Measurements from ENCODE around the gene YY1. TPM values are rescaled to one million over a fixed set of nuclear protein-coding genes. Genes with fewer than 3 reads are reported as not detected.

Gene YY1
- total RNA-seq, 3 donors from 2014 or later (not counting 1 experiment from before 2014, with no cell fraction given), result 77.9 to 92.6 (median 90.4) TPM

DNA sequence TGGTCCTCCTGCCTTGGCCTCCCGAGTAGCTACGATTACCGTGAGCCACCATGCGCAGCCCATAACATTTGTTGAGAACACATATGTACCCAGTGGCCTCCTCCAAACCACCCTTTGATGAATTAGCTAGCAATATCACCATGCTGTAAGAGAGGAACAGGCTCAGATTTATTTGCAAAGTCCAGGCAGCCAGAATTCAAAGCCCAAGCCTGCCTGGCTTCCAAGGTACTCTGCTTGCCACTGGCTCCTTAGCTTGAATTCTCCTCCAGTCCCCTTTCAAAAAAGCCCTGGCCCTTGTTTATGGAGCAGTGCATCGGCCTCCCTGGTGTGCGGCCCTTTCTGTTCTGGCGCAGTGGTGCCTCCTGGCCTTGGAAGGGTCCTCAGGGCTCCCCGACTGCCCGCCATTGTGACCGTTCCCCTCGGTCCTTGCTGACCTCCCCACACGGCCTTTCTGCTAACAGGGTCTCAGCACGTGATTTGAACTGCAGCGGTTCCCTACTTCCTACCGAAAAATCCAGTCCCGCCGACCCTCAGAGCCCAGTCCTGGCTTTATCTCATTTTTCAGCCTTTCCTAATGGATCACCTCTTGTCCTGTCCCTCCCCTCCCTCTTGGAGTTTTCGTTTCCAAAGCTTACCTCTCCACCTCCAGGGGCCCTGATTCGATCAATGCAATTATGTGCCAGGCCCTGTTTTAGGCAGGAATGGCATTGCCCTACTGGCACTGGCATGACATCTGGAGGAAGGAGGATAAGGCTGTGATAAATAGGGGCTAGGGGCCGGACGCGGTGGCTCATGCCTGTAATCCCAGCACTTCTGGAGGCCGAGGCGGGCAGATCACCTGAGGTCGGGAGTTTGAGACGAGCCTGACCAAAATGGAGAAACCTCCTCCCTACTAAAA is 45.3 kb downstream of the YY1 start:
- no peaks in the 10 kb centered on the region for H3K27me3 Mint-ChIP-seq (ENCODE audit: low read depth in 2 of 2)
- peak overlapping the region; percentile 65 for H3K4me3 Mint-ChIP-seq
- H3K36me3 ChIP-seq (ENCODE audit: control insufficient read depth, insufficient read depth, low read length), result peaks cover 2% of the 10 kb centered on the region
- H3K36me3 Mint-ChIP-seq, result no peaks in the 10 kb centered on the region
- H3K4me3 ChIP-seq (ENCODE audit: low read length), result no peak overlapping the region
- intact Hi-C loops (cut with micrococcal nuclease), result loop anchor here (2.0 kb wide), 1 partner anchor 23 kb away; the partner anchor contains the start of gene SLC25A29
- H3K9me3 Mint-ChIP-seq, result no peaks in the 10 kb centered on the region
- TF ChIP-seq, protein P1, sequence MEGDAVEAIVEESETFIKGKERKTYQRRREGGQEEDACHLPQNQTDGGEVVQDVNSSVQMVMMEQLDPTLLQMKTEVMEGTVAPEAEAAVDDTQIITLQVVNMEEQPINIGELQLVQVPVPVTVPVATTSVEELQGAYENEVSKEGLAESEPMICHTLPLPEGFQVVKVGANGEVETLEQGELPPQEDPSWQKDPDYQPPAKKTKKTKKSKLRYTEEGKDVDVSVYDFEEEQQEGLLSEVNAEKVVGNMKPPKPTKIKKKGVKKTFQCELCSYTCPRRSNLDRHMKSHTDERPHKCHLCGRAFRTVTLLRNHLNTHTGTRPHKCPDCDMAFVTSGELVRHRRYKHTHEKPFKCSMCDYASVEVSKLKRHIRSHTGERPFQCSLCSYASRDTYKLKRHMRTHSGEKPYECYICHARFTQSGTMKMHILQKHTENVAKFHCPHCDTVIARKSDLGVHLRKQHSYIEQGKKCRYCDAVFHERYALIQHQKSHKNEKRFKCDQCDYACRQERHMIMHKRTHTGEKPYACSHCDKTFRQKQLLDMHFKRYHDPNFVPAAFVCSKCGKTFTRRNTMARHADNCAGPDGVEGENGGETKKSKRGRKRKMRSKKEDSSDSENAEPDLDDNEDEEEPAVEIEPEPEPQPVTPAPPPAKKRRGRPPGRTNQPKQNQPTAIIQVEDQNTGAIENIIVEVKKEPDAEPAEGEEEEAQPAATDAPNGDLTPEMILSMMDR (IDR thresholded peaks at IDR 0.05), result no peak
- ATAC-seq, result no peak
- 81% methylated on average over 26 of the region's 26 CpGs for WGBS (ENCODE audit: insufficient coverage)
- no peaks in the 10 kb centered on the region for H3K27me3 ChIP-seq (ENCODE audit: control insufficient read depth, insufficient read depth, low read length)
- peak overlapping the region in 1 of 2 donors; percentile 83 for H3K27ac Mint-ChIP-seq
- H3K27ac ChIP-seq (ENCODE audit: low read length), result no peak overlapping the region
- H3K4me1 Mint-ChIP-seq, result peaks cover 15% of the 10 kb centered on the region in 2 donors
- peaks cover 20% of the 10 kb centered on the region for H3K4me1 ChIP-seq (ENCODE audit: control insufficient read depth, insufficient read depth, low read length)
- no peak for DNase-seq
- no peaks in the 10 kb centered on the region for H3K9me3 ChIP-seq (ENCODE audit: control insufficient read depth, insufficient read depth, low read length)

DNA sequence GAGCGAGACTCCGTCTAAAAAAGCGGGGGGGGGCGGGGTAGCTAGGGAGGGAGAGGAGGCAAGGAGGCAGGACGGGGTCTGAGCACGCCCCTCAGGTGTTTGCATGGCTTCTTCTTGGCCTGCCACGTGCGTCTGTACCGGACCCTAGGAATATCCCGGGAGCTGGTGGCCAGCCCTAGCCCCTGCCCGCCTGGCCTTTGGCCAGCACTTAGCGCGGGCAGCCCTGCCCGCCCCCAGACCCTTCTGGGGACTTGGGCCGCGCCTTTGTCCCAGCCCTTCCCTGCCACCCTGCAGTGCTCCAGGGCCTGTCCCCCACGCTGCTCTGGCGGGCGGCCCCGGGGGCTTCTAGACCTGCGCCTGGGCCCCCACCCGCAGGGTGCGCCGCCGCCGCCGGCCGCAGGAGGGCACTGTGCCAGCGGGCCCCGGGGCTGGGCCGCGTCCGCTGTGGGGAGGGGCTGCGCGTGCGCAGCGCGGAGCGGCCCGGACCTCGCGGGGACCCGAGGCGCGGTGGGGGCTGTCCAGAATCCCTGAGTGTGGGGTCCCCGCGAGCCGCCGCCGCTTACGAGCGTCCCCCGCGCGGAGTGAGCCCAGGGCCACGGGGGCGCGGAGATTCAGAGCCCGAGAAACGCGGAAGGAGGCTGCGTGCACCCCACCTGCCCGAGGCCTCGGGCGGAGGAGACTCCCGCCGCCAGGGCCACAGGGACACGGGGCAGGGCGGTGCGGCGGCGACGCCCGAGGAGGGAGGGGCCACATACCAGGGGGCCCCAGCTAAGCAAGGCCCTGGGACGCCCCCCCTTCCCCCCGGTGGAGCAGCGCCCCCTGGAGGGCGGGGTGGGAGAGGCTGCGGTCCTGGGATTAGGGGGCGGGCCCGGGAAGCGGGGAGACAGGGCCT is 46.3 kb downstream of the YY1 start:
- H3K36me3 ChIP-seq (ENCODE audit: control insufficient read depth, insufficient read depth, low read length), result peaks cover 2% of the 10 kb centered on the region
- intact Hi-C loops (cut with micrococcal nuclease), result loop anchor here (1.0 to 5.0 kb wide), 4 partner anchors 22 to 303 kb away; partner anchors contain the start of gene SLC25A29
- peak overlapping the region; percentile 73 for H3K27ac ChIP-seq (ENCODE audit: low read length)
- peak overlapping the region; percentile 47 for H3K4me3 Mint-ChIP-seq
- no peaks in the 10 kb centered on the region for H3K27me3 Mint-ChIP-seq (ENCODE audit: low read depth in 2 of 2)
- no peaks in the 10 kb centered on the region for H3K36me3 Mint-ChIP-seq
- no peaks in the 10 kb centered on the region for H3K9me3 Mint-ChIP-seq
- no peaks in the 10 kb centered on the region for H3K27me3 ChIP-seq (ENCODE audit: control insufficient read depth, insufficient read depth, low read length)
- H3K4me3 ChIP-seq (ENCODE audit: low read length), result peak overlapping the region; percentile 68
- H3K27ac Mint-ChIP-seq, result peak overlapping the region; percentile 53 to 83
- peaks cover 14% of the 10 kb centered on the region for H3K4me1 ChIP-seq (ENCODE audit: control insufficient read depth, insufficient read depth, low read length)
- DNase-seq, result peak; percentile 83 to 90
- H3K4me1 Mint-ChIP-seq, result peaks cover 5 to 6% of the 10 kb centered on the region in 2 donors
- no peaks in the 10 kb centered on the region for H3K9me3 ChIP-seq (ENCODE audit: control insufficient read depth, insufficient read depth, low read length)
- WGBS (ENCODE audit: insufficient coverage), result 2% methylated on average over 82 of the region's 82 CpGs
- ATAC-seq, result peak; percentile 93 to 96 (median 95)
- TF ChIP-seq, protein P1 (IDR thresholded peaks at IDR 0.05), result peak; percentile 95

DNA sequence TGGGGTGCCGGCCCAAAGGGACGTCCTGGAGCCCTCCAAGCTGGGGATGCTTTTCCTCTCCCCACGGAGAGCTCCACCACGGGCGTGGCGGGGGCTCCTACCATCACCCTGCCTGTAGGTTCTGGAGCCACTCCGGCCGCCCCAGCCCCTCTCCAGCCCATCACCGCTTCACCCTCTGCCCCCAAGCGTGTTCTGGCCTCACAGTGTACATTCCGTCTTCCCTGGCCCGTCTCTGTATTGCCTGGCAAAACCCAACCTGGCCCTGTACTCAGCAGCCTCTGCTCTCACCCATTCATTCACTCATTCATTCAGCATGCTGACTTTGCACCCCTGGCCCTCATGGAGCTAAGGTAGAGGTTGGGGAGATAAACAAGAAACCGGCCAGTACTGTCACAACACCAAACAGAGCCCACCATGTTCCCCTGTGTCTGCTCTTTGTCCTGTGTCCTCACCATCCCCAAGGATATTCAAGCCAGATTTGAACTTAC is 47.0 kb downstream of the YY1 start:
- Histone ChIP-seq H3K27me3 (ENCODE audit: control insufficient read depth, insufficient read depth, low read length) (no peaks in the 10 kb centered on the region), H3K9me3 (ENCODE audit: control insufficient read depth, insufficient read depth, low read length) (no peaks in the 10 kb centered on the region), H3K27ac (ENCODE audit: low read length) (no peak overlapping the region), H3K4me3 (ENCODE audit: low read length) (peak overlapping the region; percentile 68), H3K4me1 (ENCODE audit: control insufficient read depth, insufficient read depth, low read length) (peaks cover 18% of the 10 kb centered on the region), H3K36me3 (ENCODE audit: control insufficient read depth, insufficient read depth, low read length) (peaks cover 2% of the 10 kb centered on the region)
- DNase-seq (no peak), ATAC-seq (no peak)
- Mint-ChIP-seq H3K4me3 (peak overlapping the region; percentile 87), H3K27me3 (ENCODE audit: low read depth in 2 of 2) (no peaks in the 10 kb centered on the region), H3K9me3 (no peaks in the 10 kb centered on the region), H3K36me3 (no peaks in the 10 kb centered on the region), H3K4me1 (peaks cover 5 to 6% of the 10 kb centered on the region in 2 donors), H3K27ac (peak overlapping the region; percentile 53 to 83)
- intact Hi-C loops (cut with micrococcal nuclease), result loop anchor here (1.0 to 5.0 kb wide), 4 partner anchors 21 to 304 kb away; partner anchors contain the start of gene SLC25A29
- 47% methylated on average over 12 of the region's 13 CpGs for WGBS (ENCODE audit: insufficient coverage)
- TF ChIP-seq, protein P1 (IDR thresholded peaks at IDR 0.05), result no peak

Data from natural killer cell (primary cell).